GM23248 (cell line): ENCODE measurements around the gene IFT88. TPM values are rescaled to one million over a fixed set of nuclear protein-coding genes. Genes with fewer than 3 reads are reported as not detected.

Experiments used
- DNase-seq: peaks from one replicate; pipeline ENCODE4 v3.0.0-alpha.2; 2015
- H2AFZ ChIP-seq: fragments of 200-600 bp; sonication (generic); 2 replicates; pipeline ENCODE4 v1.6.1; 2016; ENCODE audit warnings: antibody characterized with exemption
- H3F3A ChIP-seq: fragments of 200-600 bp; sonication (generic); 2 replicates; pipeline ENCODE4 v1.6.1; 2016; ENCODE audit warnings: mild to moderate bottlenecking, antibody characterized with exemption, mixed run types; ENCODE audit not compliant: insufficient read depth
- H3K27ac ChIP-seq: fragments of 200-600 bp; sonication (generic); 2 replicates; pipeline ENCODE4 v1.5.1; 2016; ENCODE audit warnings: mild to moderate bottlenecking
- H3K27me3 ChIP-seq: fragments of 200-600 bp; sonication (generic); replicated peaks from 2 replicates; pipeline ENCODE4 v1.6.1; 2016; ENCODE audit warnings: mild to moderate bottlenecking; ENCODE audit not compliant: insufficient read depth
- H3K36me3 ChIP-seq: fragments of 200-600 bp; sonication (generic); 2 replicates; pipeline ENCODE4 v1.6.1; 2016; ENCODE audit warnings: low read depth, mild to moderate bottlenecking
- H3K4me1 ChIP-seq: fragments of 200-600 bp; sonication (generic); 2 replicates; pipeline ENCODE4 v1.6.1; 2016; ENCODE audit warnings: mild to moderate bottlenecking; ENCODE audit not compliant: insufficient read depth
- H3K4me2 ChIP-seq: fragments of 200-600 bp; sonication (generic); one replicate; pipeline ENCODE4 v1.6.1; 2016; ENCODE audit warnings: mild to moderate bottlenecking; ENCODE audit not compliant: unreplicated experiment
- H3K4me3 ChIP-seq: fragments of 200-600 bp; sonication (generic); 2 replicates; pipeline ENCODE4 v1.5.1; 2016; ENCODE audit warnings: mild to moderate bottlenecking
- H3K79me2 ChIP-seq: fragments of 200-600 bp; sonication (generic); 2 replicates; pipeline ENCODE4 v1.6.1; 2016; ENCODE audit warnings: mild to moderate bottlenecking; ENCODE audit not compliant: insufficient read depth
- H3K9ac ChIP-seq: fragments of 200-600 bp; sonication (generic); 2 replicates; pipeline ENCODE4 v1.6.1; 2016; ENCODE audit warnings: mild to moderate bottlenecking
- H3K9me2 ChIP-seq: fragments of 200-600 bp; sonication (generic); 2 replicates; pipeline ENCODE4 v1.6.1; 2016; ENCODE audit warnings: mixed run types, mild to moderate bottlenecking, moderate library complexity; ENCODE audit not compliant: insufficient read depth
- H3K9me3 ChIP-seq: fragments of 200-600 bp; sonication (generic); one replicate; pipeline ENCODE4 v1.6.1; 2017; ENCODE audit warnings: low read depth
- H4K20me1 ChIP-seq: fragments of 200-600 bp; sonication (generic); 2 replicates; pipeline ENCODE4 v1.6.0; 2016; ENCODE audit not compliant: insufficient read depth
- EZH2 ChIP-seq: fragments of 200-600 bp; sonication (generic); IDR thresholded peaks from 2 replicates; pipeline ENCODE4 v1.6.1; 2018; ENCODE audit warnings: antibody characterized with exemption, mild to moderate bottlenecking; ENCODE audit not compliant: insufficient read depth, poor library complexity, severe bottlenecking
- EZH2phosphoT487 ChIP-seq: fragments of 200-600 bp; sonication (generic); IDR thresholded peaks from 2 replicates; pipeline ENCODE4 v1.6.1; 2018; ENCODE audit warnings: antibody characterized with exemption, moderate library complexity, mild to moderate bottlenecking, low read depth; ENCODE audit not compliant: insufficient read depth
- WGBS, 2 experiments: methylation state at CpG; one replicate each; pipeline ENCODE4 v1.1.6; 2015 to 2017; ENCODE audit warnings: low lambda C conversion rate in 2 of 2, low coverage in 1 of 2; ENCODE audit errors: missing lambda C conversion rate in 2 of 2; 5-methylcytosine and 5-hydroxymethylcytosine counted together
- in situ Hi-C: fragments of 300-500 bp; cut with MboI; formaldehyde crosslinking; loops from 2 replicates; pipeline ENCODE4 v1.15.0; 2020
- polyA plus RNA-seq: library from polyadenylated mRNA; unstranded; fragments of >200 nt; fragmentation: Nextera tagmentation; extraction: Ambion mirVana; gene quantifications from 2 replicates; pipeline ENCODE4 v1.2.1, GENCODE V29; 2016
- total RNA-seq: library from RNA; depleted of rRNA; stranded (reverse); fragments of >200 nt; shearing (Covaris generic); gene quantifications from 2 replicates; pipeline ENCODE4 v1.2.3, GENCODE V29; 2014; rRNA removed

Gene IFT88, protein sequence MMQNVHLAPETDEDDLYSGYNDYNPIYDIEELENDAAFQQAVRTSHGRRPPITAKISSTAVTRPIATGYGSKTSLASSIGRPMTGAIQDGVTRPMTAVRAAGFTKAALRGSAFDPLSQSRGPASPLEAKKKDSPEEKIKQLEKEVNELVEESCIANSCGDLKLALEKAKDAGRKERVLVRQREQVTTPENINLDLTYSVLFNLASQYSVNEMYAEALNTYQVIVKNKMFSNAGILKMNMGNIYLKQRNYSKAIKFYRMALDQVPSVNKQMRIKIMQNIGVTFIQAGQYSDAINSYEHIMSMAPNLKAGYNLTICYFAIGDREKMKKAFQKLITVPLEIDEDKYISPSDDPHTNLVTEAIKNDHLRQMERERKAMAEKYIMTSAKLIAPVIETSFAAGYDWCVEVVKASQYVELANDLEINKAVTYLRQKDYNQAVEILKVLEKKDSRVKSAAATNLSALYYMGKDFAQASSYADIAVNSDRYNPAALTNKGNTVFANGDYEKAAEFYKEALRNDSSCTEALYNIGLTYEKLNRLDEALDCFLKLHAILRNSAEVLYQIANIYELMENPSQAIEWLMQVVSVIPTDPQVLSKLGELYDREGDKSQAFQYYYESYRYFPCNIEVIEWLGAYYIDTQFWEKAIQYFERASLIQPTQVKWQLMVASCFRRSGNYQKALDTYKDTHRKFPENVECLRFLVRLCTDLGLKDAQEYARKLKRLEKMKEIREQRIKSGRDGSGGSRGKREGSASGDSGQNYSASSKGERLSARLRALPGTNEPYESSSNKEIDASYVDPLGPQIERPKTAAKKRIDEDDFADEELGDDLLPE
- total RNA-seq = 5.6 and 10.3 TPM in 2 replicates
- polyA plus RNA-seq = 10.9 and 11.4 TPM in 2 replicates

DNA sequence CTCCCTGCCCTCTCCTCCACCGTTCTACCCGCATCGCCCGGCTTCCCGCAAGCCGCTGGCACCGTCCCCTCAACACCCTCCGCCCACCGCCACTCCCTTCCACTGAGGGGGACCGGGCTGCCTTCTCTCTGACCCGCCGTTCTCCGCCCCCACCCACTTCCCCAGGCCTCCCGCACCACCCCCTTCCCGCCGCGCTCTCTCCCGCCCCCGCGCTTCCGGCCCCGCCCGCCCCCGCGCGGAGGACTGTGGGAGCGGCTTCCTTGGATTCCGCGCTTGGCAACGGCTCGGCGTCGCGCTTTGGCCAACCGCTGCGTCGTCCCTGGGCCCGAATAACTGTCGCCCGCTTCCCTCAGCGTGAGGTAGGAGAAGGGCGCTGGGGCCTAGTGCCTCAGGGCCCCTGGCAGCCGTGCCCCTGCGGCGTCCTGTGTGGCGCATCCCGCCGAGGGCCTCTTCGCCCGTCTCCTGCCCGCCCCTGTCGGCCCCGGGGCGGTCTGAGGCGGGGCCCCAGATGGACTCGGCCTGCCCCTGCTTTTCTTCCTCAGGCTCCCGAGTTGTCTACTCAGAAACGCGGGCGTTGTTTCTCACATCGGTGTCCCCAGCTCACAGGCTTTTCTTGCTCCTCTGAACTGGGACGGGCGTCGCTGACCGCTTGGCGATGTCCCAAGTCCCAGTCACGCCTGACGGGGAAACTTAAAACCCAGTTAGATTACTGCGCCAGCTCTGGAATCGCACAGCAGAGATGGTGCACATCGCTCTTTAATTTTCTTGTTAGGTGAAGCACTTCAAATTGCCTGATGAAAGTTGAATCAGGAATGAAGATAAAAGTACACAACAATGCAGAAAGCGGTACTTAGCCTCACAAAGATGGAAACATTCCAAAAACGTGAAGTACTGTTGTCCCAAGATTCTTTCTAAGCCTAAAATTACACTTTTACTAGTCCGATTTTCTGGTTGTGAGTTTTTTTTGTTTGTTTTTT, at the start of gene IFT88:
TSS of gene IFT88 (plus strand) at position 260 of the 977 bp plus-strand sequence. CDS start 7,229 bp downstream, outside the sequence.
- DNase-seq = peak; percentile 92
- TF ChIP-seq EZH2phosphoT487 (no peak), EZH2 (no peak)
- Histone ChIP-seq H3K4me1 (peaks cover 14% of the 10 kb centered on the region), H3K4me3 (peak within 1 kb of the TSS; percentile 78), H4K20me1 (no peaks in the 10 kb centered on the region), H3F3A (peaks cover 20% of the 10 kb centered on the region), H3K79me2 (no peaks in the 10 kb centered on the region), H3K36me3 (no peaks in the 10 kb centered on the region), H2AFZ (peak within 1 kb of the TSS; percentile 80), H3K9me2 (no peaks in the 10 kb centered on the region), H3K27ac (peak within 1 kb of the TSS; percentile 92), H3K9ac (peak within 1 kb of the TSS; percentile 87), H3K4me2 (peak within 1 kb of the TSS; percentile 89), H3K27me3 (no peaks in the 10 kb centered on the region), H3K9me3 (peaks cover 3% of the 10 kb centered on the region)
- in situ Hi-C loops = no loop called here
- 1% methylated on average over 43 to 73 of the region's 74 CpGs for WGBS, 2 experiments

DNA sequence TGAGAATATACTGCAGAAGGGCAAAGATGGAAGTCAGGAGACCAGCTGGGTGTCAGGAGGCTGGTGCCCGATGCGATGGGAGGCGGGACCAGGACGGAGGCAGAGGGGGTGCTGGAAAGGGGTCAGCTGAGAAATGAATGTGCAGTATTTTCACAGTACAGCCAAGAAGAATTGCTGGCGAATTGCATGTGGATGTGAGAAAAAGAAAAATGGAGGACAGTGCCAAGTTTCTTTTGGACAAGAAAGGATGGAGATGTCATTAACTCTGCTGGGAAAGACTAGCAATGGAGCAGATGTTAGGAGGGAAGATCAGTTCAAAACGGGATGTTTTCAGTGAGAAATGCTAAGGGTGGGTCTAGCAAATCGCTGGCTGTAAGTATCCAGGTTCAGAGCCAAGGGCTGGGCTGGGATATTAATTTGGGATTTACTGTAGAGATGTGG, 48.3 kb upstream of the IFT88 start:
- Histone ChIP-seq H2AFZ (peak overlapping the region; percentile 10; the same call in 1 of the 2 replicates), H3K9me2 (no peaks in the 10 kb centered on the region), H3K4me2 (no peak overlapping the region), H3K27ac (no peak overlapping the region), H3F3A (no peaks in the 10 kb centered on the region), H3K79me2 (no peaks in the 10 kb centered on the region), H3K4me1 (no peaks in the 10 kb centered on the region), H3K9ac (no peak overlapping the region), H3K4me3 (no peak overlapping the region), H4K20me1 (no peaks in the 10 kb centered on the region), H3K27me3 (no peaks in the 10 kb centered on the region), H3K9me3 (no peaks in the 10 kb centered on the region), H3K36me3 (no peaks in the 10 kb centered on the region)
- TF ChIP-seq EZH2 (no peak), EZH2phosphoT487 (no peak)
- in situ Hi-C loops = no loop called here
- DNase-seq = no peak
- 22 to 25% methylated on average over 7 of the region's 7 CpGs for WGBS, 2 experiments

DNA sequence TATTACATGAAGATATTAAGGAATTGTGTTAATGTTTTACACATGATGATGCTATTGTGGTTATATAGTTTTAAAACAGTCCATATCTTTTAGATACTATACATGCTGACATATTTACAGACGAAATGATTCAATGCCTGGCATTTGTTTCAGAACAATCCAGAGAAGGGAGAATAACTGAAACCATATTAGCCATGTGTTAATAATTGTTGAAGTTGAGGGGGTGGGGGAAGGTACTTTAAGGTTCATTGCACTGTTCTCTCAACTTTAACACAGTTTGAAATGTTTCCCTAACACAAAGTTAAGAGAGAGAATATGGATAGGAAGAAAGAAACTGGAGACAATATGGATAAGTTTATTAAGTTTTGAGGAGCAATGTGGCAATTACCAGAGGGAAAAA, 47.1 kb upstream of the IFT88 start:
- Histone ChIP-seq H3K27me3 (no peaks in the 10 kb centered on the region), H2AFZ (no peak overlapping the region), H4K20me1 (no peaks in the 10 kb centered on the region), H3F3A (no peaks in the 10 kb centered on the region), H3K36me3 (no peaks in the 10 kb centered on the region), H3K79me2 (no peaks in the 10 kb centered on the region), H3K4me3 (no peak overlapping the region), H3K9me3 (no peaks in the 10 kb centered on the region), H3K9ac (no peak overlapping the region), H3K27ac (no peak overlapping the region), H3K9me2 (no peaks in the 10 kb centered on the region), H3K4me2 (no peak overlapping the region), H3K4me1 (no peaks in the 10 kb centered on the region)
- WGBS, 2 experiments = 23% methylated on average over 1 of the region's 1 CpG
- no peak for DNase-seq
- in situ Hi-C loops = no loop called here
- TF ChIP-seq EZH2 (no peak), EZH2phosphoT487 (no peak)
